Measurements from ENCODE around the gene ZYG11B. TPM values are rescaled to one million over a fixed set of nuclear protein-coding genes. Genes with fewer than 3 reads are reported as not detected.

ZYG11B gene
- total RNA-seq, 1 experiment from 2014 or later, result 20.6 TPM

DNA sequence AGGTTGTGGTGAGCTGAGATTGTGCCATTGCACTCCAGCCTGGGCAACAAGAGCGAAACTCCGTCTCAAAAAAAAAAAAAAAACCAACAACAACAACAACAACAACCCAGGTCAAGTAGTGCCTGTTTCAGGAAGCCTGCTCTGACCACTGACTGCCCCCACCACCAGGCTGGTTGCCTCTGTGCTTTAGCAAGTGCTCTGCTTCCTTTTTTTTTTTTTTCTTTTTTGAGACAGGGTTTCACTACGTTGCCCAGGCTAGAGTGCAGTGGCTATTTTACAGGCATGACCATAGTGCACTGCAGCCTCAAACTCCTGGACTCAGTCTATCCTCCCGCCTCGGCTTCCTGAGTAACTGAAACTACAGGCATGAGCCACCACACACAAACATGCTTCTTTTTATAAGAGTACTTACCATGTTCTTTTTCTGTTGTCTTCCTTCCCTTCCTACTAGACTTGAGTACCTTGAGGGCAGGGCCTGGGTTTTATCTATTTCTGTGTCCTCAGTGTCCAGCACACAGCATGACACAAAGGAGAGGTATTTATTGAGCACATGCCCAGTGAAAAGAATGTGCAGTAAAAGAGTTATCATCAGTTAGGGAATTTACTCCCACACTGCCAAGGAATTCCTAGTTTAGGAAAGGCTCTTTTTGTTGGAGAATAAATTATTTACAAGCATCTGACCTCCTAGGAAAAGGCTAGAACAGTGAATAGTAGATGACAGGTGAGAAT, 18.2 kb upstream of the ZYG11B start:
- H3K36me3 Mint-ChIP-seq (ENCODE audit: insufficient read depth in 1 of 3, low read depth in 3 of 3), result no peaks in the 10 kb centered on the region; a peak in 1 of 7 replicates
- Histone ChIP-seq H2BK12ac (ENCODE audit: insufficient read length, low read depth, low read length) (no peak overlapping the region), H2BK15ac (ENCODE audit: low read depth, low read length) (no peak overlapping the region), H2AFZ (ENCODE audit: low read length) (no peak overlapping the region), H3K27ac (ENCODE audit: insufficient read length, low read depth, low read length) (no peak overlapping the region), H3K4ac (ENCODE audit: low read depth, low read length) (no peak overlapping the region), H3K23ac (ENCODE audit: insufficient read length, low read depth, low read length) (no peak overlapping the region), H3T11ph (ENCODE audit: low read length) (no peak overlapping the region), H4K20me1 (ENCODE audit: control insufficient read depth, insufficient read depth, insufficient read length) (no peaks in the 10 kb centered on the region), H3K27me3 (ENCODE audit: insufficient read depth, low read length) (no peaks in the 10 kb centered on the region), H3K9me3 (ENCODE audit: control insufficient read depth, low read depth, low read length) (no peaks in the 10 kb centered on the region), H3K9ac (ENCODE audit: extremely low read depth, insufficient read length, low read length) (no peak overlapping the region), H3K56ac (ENCODE audit: insufficient read length, low read depth, low read length) (no peak overlapping the region), H4K8ac (replicated peaks; ENCODE audit: insufficient read length, low read depth, low read length) (no peak overlapping the region), H3K4me1 (ENCODE audit: insufficient read depth, low read length) (no peaks in the 10 kb centered on the region), H2AK5ac (ENCODE audit: insufficient read length, low read length) (no peak overlapping the region), H2BK20ac (ENCODE audit: low read depth, low read length, poor library complexity, severe bottlenecking) (no peak overlapping the region), H3K23me2 (ENCODE audit: insufficient read length, low read depth, low read length, poor library complexity, severe bottlenecking) (peaks cover 4% of the 10 kb centered on the region), H3K79me2 (ENCODE audit: insufficient read depth, low read length) (no peaks in the 10 kb centered on the region), H3K18ac (ENCODE audit: insufficient read length, low read depth, low read length) (no peak overlapping the region), H2BK120ac (ENCODE audit: low read depth, low read length, poor library complexity, severe bottlenecking) (no peak overlapping the region), H3K14ac (ENCODE audit: insufficient read depth, low read length) (no peak overlapping the region), H4K91ac (ENCODE audit: insufficient read length, low read depth, low read length) (no peak overlapping the region), H4K5ac (ENCODE audit: insufficient read length, low read depth, low read length) (no peak overlapping the region), H3K4me2 (ENCODE audit: insufficient read depth, insufficient read length, low read length) (no peak overlapping the region), H3K79me1 (ENCODE audit: insufficient read depth, low read depth, low read length, poor library complexity, severe bottlenecking) (no peaks in the 10 kb centered on the region), H2BK5ac (ENCODE audit: insufficient read length, low read length) (no peak overlapping the region)
- H3K27me3 Mint-ChIP-seq (ENCODE audit: low read depth), result peaks cover 4% of the 10 kb centered on the region
- H3K9me3 Mint-ChIP-seq, result no peaks in the 10 kb centered on the region; a peak in 1 of 5 replicates
- WGBS (ENCODE audit: extremely low coverage, insufficient read length, low lambda C conversion rate), result no CpG with 5 or more reads among the region's 5 CpGs
- no peak overlapping the region for H3K27ac Mint-ChIP-seq
- peaks cover 8 to 13% of the 10 kb centered on the region in 2 experiments for H3K4me1 Mint-ChIP-seq
- TF ChIP-seq, protein P1, sequence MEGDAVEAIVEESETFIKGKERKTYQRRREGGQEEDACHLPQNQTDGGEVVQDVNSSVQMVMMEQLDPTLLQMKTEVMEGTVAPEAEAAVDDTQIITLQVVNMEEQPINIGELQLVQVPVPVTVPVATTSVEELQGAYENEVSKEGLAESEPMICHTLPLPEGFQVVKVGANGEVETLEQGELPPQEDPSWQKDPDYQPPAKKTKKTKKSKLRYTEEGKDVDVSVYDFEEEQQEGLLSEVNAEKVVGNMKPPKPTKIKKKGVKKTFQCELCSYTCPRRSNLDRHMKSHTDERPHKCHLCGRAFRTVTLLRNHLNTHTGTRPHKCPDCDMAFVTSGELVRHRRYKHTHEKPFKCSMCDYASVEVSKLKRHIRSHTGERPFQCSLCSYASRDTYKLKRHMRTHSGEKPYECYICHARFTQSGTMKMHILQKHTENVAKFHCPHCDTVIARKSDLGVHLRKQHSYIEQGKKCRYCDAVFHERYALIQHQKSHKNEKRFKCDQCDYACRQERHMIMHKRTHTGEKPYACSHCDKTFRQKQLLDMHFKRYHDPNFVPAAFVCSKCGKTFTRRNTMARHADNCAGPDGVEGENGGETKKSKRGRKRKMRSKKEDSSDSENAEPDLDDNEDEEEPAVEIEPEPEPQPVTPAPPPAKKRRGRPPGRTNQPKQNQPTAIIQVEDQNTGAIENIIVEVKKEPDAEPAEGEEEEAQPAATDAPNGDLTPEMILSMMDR (conservative IDR thresholded peaks at IDR 0.05), result no peak
- no peak overlapping the region for H3K4me3 Mint-ChIP-seq
- DNase-seq, result no peak

All from H9 (cell line).